Measurements from ENCODE around the gene DOK1.

Gene DOK1

DNA sequence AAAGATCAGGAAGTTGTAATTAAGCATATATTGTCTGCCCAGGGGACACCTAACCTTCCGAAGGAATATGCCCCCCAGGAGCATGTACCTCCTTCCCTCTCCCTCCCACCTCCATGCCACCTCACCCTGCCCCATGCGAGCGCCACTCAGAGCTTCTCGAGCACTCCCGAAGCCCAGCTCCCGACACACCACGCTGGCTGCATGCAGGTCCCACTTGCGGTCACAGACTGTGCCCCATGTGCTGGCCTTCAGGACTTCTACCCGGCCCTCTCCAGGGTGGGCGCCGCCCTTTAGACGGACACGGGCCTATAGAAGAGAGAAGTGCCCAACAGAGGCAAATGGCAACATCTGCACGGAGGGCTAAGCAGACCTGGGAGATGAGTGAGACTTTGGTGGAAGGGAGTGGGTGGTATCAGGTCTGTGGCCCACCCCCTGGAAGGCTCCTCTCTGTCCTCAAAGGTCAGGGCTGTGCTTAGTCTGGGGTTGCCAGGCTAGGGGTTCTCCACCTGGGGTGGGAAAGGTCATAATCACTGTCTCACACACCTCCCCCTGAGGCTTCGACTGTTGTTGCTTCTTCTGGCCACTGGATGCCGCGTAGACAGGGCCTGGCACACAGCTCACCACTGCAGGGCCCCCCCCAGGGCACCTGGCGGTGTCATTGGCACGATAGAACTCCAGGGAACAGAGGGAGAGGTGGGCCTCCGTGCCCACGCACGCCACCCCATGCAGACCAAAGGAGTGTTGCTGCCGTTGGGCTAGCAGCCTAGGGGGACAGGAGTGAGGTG is 18.2 kb upstream of the DOK1 start:
- DNase-seq (no peak), ATAC-seq (ENCODE audit: insufficient read depth, low read depth) (peak; percentile 23; the same call in 1 of the 3 replicates)
- Histone ChIP-seq H3K27ac (ENCODE audit: low read length) (no peak overlapping the region), H3K9ac (ENCODE audit: low read depth, low read length) (no peak overlapping the region), H3K36me3 (ENCODE audit: insufficient read depth, low read length) (peaks cover 23% of the 10 kb centered on the region), H3K79me2 (ENCODE audit: insufficient read depth, low read length) (no peaks in the 10 kb centered on the region), H3K27me3 (ENCODE audit: insufficient read depth, low read length, poor library complexity) (peaks cover 5% of the 10 kb centered on the region), H4K20me1 (ENCODE audit: insufficient read depth, low read length) (no peaks in the 10 kb centered on the region), H3K4me3 (ENCODE audit: low read depth in 1 of 2, low read length in 2 of 2) (no peak overlapping the region), H3K4me2 (ENCODE audit: insufficient read depth, low read length) (no peak overlapping the region), H2AFZ (ENCODE audit: low read depth, low read length) (no peak overlapping the region), H3K4me1 (ENCODE audit: insufficient read depth, low read length) (peaks cover 7% of the 10 kb centered on the region), H3K9me3 (ENCODE audit: insufficient read depth, low read length, severe bottlenecking) (no peaks in the 10 kb centered on the region)
- TF ChIP-seq EZH2 (IDR thresholded peaks at IDR 0.05; ENCODE audit: borderline replicate concordance, low read depth, low read length, severe bottlenecking), result no peak
- TF ChIP-seq, protein P1, sequence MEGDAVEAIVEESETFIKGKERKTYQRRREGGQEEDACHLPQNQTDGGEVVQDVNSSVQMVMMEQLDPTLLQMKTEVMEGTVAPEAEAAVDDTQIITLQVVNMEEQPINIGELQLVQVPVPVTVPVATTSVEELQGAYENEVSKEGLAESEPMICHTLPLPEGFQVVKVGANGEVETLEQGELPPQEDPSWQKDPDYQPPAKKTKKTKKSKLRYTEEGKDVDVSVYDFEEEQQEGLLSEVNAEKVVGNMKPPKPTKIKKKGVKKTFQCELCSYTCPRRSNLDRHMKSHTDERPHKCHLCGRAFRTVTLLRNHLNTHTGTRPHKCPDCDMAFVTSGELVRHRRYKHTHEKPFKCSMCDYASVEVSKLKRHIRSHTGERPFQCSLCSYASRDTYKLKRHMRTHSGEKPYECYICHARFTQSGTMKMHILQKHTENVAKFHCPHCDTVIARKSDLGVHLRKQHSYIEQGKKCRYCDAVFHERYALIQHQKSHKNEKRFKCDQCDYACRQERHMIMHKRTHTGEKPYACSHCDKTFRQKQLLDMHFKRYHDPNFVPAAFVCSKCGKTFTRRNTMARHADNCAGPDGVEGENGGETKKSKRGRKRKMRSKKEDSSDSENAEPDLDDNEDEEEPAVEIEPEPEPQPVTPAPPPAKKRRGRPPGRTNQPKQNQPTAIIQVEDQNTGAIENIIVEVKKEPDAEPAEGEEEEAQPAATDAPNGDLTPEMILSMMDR (IDR thresholded peaks at IDR 0.05; ENCODE audit: borderline replicate concordance, extremely low read depth, low read length, poor library complexity, severe bottlenecking), result no peak

- TF ChIP-seq, protein P1 (IDR thresholded peaks at IDR 0.05; ENCODE audit: borderline replicate concordance, extremely low read depth, low read length, poor library complexity, severe bottlenecking), result no peak
- no peak for TF ChIP-seq EZH2 (IDR thresholded peaks at IDR 0.05; ENCODE audit: borderline replicate concordance, low read depth, low read length, severe bottlenecking)
These were observed 17.4 kb upstream of the DOK1 start for GRCh38 chr2:74537140-74537539.

DNA sequence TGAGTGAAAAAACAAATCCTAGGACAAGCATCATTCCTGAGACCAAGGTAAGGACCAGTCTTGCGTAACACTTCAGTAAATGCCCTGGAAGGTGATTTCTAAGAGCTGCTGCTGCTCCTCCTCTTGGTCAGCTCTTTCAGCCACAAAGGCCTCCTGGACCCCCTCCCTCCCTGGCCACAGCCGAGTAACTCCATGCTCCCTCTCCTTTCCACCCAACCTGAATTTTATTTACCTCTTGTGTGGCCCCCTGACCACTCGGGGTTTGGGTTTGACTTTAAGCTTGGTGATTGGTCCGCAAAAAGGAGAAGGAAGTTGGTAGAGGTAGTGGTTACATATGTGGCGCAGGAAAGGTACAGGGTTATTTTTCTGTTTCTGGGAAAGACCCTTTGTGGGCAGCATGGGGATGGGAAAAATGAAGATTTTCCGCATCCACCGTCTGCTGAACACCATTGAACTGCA is 15.6 kb upstream of the DOK1 start:
- no peak for ATAC-seq (ENCODE audit: insufficient read depth, low read depth)
- H3K27me3 ChIP-seq (ENCODE audit: insufficient read depth, low read length, poor library complexity), result peaks cover 5% of the 10 kb centered on the region

More at GRCh38 chr2:74537140-74537539, 17.4 kb upstream of the DOK1 start:
- no peak for ATAC-seq (ENCODE audit: insufficient read depth, low read depth)
- no peak for DNase-seq
- no peak overlapping the region for H2AFZ ChIP-seq (ENCODE audit: low read depth, low read length)
- no peak overlapping the region for H3K4me2 ChIP-seq (ENCODE audit: insufficient read depth, low read length)
- no peak overlapping the region for H3K9ac ChIP-seq (ENCODE audit: low read depth, low read length)
- H3K4me1 ChIP-seq (ENCODE audit: insufficient read depth, low read length), result no peaks in the 10 kb centered on the region
- H3K27me3 ChIP-seq (ENCODE audit: insufficient read depth, low read length, poor library complexity), result peaks cover 5% of the 10 kb centered on the region
- peaks cover 16% of the 10 kb centered on the region for H3K36me3 ChIP-seq (ENCODE audit: insufficient read depth, low read length)
- no peaks in the 10 kb centered on the region for H3K79me2 ChIP-seq (ENCODE audit: insufficient read depth, low read length)
- H3K4me3 ChIP-seq (ENCODE audit: low read depth in 1 of 2, low read length in 2 of 2), result no peak overlapping the region
- H4K20me1 ChIP-seq (ENCODE audit: insufficient read depth, low read length), result no peaks in the 10 kb centered on the region
- no peaks in the 10 kb centered on the region for H3K9me3 ChIP-seq (ENCODE audit: insufficient read depth, low read length, severe bottlenecking)
- no peak overlapping the region for H3K27ac ChIP-seq (ENCODE audit: low read length)

More for the DNA sequence above, 15.6 kb upstream of the DOK1 start:
- H3K36me3 ChIP-seq (ENCODE audit: insufficient read depth, low read length), result no peaks in the 10 kb centered on the region
- no peak overlapping the region for H3K4me3 ChIP-seq (ENCODE audit: low read depth in 1 of 2, low read length in 2 of 2)
- H3K27ac ChIP-seq (ENCODE audit: low read length), result no peak overlapping the region
- no peaks in the 10 kb centered on the region for H3K4me1 ChIP-seq (ENCODE audit: insufficient read depth, low read length)
- no peak for DNase-seq
- no peak for TF ChIP-seq EZH2 (IDR thresholded peaks at IDR 0.05; ENCODE audit: borderline replicate concordance, low read depth, low read length, severe bottlenecking)
- TF ChIP-seq, protein P1 (IDR thresholded peaks at IDR 0.05; ENCODE audit: borderline replicate concordance, extremely low read depth, low read length, poor library complexity, severe bottlenecking), result no peak
- no peaks in the 10 kb centered on the region for H3K79me2 ChIP-seq (ENCODE audit: insufficient read depth, low read length)
- H3K4me2 ChIP-seq (ENCODE audit: insufficient read depth, low read length), result no peak overlapping the region
- H2AFZ ChIP-seq (ENCODE audit: low read depth, low read length), result no peak overlapping the region
- H3K9ac ChIP-seq (ENCODE audit: low read depth, low read length), result no peak overlapping the region
- H4K20me1 ChIP-seq (ENCODE audit: insufficient read depth, low read length), result no peaks in the 10 kb centered on the region
- no peaks in the 10 kb centered on the region for H3K9me3 ChIP-seq (ENCODE audit: insufficient read depth, low read length, severe bottlenecking)

All from DND-41 (cell line).